Hematopoietic multipotent progenitor cell treated with erythropoietin and hydrocortisone succinate and interleukin-3 and kit ligand, for 17 days (in vitro differentiated cells): ENCODE measurements around the gene CSPG5.

Source experiments
- DNase-seq: peaks from one replicate; pipeline ENCODE4 v3.0.0-alpha.2; 2015; ENCODE audit warnings: low spot score

Gene CSPG5

GRCh38 chr3:47588053-47588452 is 9.4 kb upstream of the CSPG5 start:
- DNase-seq, result no peak

GRCh38 chr3:47586746-47587145 is 8.1 kb upstream of the CSPG5 start:
- no peak for DNase-seq

DNA sequence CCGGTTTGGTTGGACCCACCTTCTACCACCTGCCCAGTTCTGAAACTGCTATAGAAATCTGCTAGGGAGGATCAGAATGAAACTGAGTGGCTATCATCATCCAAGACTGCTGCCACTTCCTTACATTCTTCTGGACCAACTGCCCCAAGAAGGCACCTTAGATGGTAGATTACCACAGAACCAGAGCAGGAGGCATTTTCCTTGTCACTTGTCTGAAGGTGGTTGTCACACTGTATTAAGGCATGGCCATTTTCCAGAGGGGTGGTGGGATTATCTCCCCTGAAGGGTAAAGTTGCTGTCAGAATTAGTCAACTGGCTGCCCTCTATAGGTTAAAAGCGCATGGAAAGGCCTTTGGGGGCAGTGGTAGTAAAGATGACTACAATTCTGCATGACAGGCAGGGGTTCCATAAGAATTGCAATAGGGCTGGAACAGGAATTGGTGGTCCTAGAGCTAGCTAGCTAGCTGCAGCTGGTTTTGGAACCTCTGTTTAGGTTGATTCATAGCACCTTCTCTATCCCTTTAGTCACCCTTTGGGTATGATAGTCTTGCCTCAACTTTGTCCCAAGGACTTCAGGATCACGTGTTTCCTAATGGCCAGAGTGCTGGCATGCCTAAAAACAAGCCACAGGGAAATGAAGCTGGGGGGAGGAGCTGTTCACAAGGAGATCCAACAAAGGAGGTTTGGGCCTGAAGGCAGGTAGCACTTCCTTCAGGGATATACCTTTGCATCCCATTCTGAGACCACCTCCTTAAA is 4.8 kb upstream of the CSPG5 start:
- DNase-seq, result no peak

DNA sequence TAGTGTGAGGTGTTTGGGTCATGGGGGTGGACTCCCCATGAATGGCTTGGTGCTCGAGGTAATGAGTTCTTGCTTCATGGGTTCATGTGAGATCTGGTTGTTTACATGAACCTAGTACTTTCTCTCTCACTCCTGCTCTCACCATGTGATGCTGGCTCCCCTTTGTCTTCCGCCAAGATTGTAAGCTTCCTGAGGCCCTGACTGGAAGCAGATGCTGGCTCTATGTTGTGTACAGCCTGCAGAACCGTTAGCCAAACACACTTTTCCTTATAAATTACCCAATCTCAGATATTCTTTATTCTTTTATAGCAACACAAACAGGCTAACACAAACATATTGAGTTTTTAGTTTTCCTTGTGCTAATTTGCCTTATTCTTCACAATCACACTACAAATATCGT is 3.2 kb upstream of the CSPG5 start:
- DNase-seq, result no peak

- no peak for DNase-seq
These were observed 2.8 kb upstream of the CSPG5 start for GRCh38 chr3:47581422-47581821.

- no peak for DNase-seq
These were observed 1.8 kb upstream of the CSPG5 start for GRCh38 chr3:47580481-47580880.

DNA sequence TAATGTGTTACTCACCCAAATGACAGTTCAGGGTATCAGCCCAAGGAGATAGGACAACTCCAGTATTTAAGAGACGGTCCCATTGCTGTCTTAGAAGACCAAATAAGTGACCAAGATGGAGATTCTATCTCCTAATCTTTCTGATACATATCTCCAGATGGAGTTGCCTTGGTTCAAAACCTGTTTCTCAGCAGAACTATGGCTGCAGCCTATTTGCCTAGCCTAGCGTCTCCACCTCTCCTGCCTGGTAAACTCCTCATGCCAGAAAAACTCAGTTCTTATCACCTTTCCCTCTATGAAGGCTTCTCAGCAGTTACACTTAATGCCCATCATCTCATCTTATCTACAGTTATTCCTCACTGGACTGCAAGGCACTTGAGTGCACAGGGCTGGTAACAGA is 1.2 kb upstream of the CSPG5 start:
- DNase-seq, result no peak

GRCh38 chr3:47578119-47578632 is 489 bp downstream of the CSPG5 start:
- peak; percentile 58 for DNase-seq

GRCh38 chr3:47577583-47578118 is 1.0 kb downstream of the CSPG5 start:
- no peak for DNase-seq

- no peak for DNase-seq
These were observed 5.2 kb downstream of the CSPG5 start for GRCh38 chr3:47573190-47574172.

GRCh38 chr3:47571391-47572175 is 7.1 kb downstream of the CSPG5 start:
- no peak for DNase-seq

DNA sequence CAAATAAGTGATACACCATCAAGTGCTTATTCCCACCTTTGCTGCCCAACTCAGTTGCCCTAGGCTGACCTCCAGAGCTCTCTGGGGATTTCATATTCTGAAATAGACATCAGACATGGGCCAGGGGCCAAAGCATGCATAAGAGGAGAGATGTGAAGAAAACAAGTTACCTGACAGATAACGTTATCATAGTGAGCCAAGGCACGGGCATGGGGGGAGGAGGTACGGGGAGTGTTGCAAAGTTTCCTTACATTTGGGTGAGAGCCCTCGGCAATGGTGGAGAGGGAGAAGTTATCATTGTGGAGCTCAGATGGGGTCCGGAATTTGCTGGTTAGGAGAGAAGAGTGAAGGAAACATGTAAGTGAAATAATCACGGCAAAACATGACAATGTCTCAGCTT is 9.8 kb downstream of the CSPG5 start:
- no peak for DNase-seq

DNA sequence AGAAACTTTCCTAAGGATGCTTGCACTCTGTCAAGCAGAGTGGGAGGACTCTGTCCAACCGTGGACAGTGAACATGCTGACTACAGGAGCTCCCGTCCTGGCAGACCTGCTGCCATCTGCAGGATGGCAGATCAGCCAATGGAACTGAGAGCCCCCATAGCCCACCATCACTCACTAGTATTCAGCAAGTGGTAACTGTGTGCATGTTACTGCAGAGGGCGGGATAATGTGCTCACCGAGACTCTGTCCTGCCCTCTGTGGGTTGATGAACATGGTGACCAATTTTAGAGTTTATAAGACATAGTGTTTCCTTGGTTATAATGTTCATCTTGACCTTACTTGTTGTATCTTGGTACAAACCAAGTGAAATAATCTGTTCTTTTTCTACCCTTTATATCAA is 11.5 kb downstream of the CSPG5 start:
- no peak for DNase-seq

DNA sequence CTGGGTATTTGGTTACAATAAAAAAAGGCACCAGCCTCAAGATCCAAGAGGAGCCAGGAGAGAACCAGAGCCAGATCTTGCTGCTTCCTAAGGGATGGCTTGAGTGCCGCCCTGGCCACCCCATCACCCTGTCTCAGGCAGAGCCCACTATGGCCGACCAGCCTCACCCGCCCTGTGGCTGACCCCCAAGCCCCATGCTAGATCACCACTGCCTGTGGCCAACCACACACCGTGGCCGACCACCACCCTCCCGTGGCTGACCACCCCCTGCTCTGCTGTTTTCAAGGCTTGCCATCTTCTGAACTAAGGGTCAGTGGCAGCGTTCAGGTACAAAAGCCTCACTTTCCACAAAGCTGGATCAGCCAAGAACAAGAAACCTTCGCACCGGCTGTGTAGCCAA is 12.0 kb downstream of the CSPG5 start:
- no peak for DNase-seq

DNA sequence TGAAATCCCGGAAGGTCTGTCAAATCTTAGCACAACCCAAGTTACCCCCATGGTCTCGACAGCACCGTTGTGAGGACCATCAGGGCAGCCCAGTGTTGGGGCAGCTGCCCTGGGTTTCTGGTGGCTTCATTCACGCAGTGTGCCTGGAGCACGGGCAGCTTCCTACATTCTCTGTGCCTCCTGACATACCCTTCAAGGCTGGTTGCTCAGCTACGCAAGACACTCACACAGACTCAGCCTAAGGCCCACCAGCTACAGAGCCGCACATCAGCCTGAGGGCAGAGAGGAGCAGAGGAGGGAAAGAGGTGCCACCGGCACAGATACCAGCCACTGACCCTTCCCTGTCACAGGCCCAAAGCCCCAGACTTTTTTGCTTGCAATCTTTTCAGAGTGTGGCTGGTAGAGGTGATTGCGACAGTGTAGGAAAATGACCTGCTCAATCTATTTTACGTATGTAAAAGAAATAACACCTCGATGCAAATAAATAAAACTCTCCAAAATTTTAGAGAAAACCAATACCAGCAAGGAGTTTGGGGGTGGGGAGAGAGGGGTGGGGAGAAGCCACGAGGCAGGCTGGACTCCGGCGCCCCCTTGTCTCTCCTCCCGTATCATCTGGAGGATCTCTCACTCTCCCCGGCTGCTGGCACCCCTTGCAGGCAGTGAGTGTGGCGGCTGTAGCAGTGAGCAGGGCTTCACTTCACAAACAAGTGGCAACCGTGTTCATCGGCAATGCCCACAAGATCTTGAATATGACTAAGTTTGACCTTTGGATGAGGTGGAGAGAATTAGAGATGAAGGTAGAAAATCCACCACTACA is 12.7 kb downstream of the CSPG5 start:
- no peak for DNase-seq

- DNase-seq, result no peak
These were observed 22.3 kb downstream of the CSPG5 start for GRCh38 chr3:47556351-47556750.

DNA sequence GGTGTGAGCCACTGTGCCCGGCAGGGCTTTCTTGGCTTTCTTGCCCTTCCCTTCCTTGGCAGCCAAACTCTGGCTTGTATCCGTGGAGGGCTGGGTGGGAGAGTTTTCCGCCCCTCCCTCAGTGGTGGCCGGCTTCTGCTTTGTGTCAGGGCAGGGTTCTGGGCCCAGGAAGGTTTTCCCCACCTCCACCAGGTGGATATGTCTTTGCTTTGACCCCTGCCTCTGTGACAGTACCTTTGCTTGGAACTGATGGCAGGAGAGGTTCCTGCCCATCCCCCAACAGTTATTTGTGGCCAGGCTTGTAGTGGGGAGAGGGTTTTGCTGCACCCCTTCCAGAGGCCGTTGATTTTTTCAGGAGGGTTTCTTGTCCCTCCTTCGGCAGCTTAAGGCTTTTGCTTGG is 24.3 kb downstream of the CSPG5 start:
- DNase-seq, result no peak

DNA sequence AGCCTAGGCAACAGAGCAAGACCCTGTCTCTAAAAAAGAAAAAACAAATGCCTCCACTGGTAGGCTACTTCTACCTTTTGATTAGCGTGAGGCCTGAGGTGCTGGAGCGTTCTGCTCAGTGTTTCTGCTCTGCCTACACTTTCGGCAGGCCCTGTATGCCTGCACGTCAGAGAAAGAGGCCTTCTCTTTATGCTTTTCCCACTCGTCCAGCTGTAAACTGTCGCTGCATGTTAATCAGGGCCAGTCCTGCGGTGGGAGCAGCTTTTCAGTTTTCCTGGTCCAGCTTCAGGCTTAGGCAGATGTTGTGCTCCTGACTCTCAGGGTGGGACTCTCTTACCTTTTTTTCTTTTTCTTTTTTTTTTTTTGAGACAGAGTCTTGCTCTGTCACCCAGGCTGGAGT is 25.3 kb downstream of the CSPG5 start:
- no peak for DNase-seq

GRCh38 chr3:47542471-47543173 is 36.0 kb downstream of the CSPG5 start:
- no peak for DNase-seq

DNA sequence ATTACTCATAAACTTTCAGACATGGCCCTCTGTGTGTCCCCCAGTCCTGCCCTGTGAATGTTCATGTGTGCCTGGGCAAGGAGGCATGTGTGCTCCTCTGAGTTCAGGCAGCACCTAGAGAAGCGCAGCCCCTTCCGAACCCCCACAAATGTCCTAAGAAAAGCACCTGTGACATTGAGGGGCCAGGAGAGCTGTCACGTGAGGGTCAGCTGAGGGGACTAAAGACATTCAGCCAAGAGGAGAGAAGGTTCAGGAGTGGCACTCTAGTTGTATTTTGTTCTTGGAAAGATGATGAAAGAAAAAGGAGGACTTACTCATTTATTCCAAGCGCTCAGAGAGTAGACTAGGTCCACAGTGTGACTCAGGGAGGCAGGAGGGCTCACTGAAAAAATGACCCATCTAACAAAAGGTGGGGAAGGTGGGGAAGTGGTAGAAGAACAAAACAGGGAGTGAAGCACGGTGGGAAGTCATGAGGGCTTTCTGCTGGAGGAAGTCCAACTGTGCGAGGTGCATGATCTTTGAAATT is 37.0 kb downstream of the CSPG5 start:
- no peak for DNase-seq
